ENCODE data around the gene SMG6.
"Not testable (repeated sequence)": the region's sequence is repeated elsewhere in the genome, so short reads cannot be mapped to it uniquely, and the experiment has no call there.

The SMG6 gene

GRCh38 chr17:2207815-2208515 is 95.6 kb downstream of the SMG6 start:
- Histone ChIP-seq H3K4me3 (replicated peaks; ENCODE audit: low read depth, low read length) (no peak overlapping the region), H3K36me3 (ENCODE audit: control insufficient read depth, insufficient read depth, low read length) (no peaks in the 10 kb centered on the region), H3K27me3 (replicated peaks; ENCODE audit: control insufficient read depth, insufficient read depth, low read length) (no peaks in the 10 kb centered on the region)
- no peak for DNase-seq (ENCODE audit: extremely low read depth, insufficient read length)
- TF ChIP-seq, protein P1, sequence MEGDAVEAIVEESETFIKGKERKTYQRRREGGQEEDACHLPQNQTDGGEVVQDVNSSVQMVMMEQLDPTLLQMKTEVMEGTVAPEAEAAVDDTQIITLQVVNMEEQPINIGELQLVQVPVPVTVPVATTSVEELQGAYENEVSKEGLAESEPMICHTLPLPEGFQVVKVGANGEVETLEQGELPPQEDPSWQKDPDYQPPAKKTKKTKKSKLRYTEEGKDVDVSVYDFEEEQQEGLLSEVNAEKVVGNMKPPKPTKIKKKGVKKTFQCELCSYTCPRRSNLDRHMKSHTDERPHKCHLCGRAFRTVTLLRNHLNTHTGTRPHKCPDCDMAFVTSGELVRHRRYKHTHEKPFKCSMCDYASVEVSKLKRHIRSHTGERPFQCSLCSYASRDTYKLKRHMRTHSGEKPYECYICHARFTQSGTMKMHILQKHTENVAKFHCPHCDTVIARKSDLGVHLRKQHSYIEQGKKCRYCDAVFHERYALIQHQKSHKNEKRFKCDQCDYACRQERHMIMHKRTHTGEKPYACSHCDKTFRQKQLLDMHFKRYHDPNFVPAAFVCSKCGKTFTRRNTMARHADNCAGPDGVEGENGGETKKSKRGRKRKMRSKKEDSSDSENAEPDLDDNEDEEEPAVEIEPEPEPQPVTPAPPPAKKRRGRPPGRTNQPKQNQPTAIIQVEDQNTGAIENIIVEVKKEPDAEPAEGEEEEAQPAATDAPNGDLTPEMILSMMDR (IDR thresholded peaks at IDR 0.05; ENCODE audit: insufficient read depth, low read length, poor library complexity, severe bottlenecking), result no peak

GRCh38 chr17:2204393-2204792 is 99.2 kb downstream of the SMG6 start:
- H3K27me3 ChIP-seq (replicated peaks; ENCODE audit: control insufficient read depth, insufficient read depth, low read length), result no peaks in the 10 kb centered on the region
- TF ChIP-seq, protein P1 (IDR thresholded peaks at IDR 0.05; ENCODE audit: insufficient read depth, low read length, poor library complexity, severe bottlenecking), result no peak
- H3K36me3 ChIP-seq (ENCODE audit: control insufficient read depth, insufficient read depth, low read length), result no peaks in the 10 kb centered on the region
- H3K4me3 ChIP-seq (replicated peaks; ENCODE audit: low read depth, low read length), result no peak overlapping the region
- no peak for DNase-seq (ENCODE audit: extremely low read depth, insufficient read length)

- Histone ChIP-seq H3K36me3 (ENCODE audit: control insufficient read depth, insufficient read depth, low read length) (no peaks in the 10 kb centered on the region), H3K4me3 (replicated peaks; ENCODE audit: low read depth, low read length) (no peak overlapping the region), H3K27me3 (replicated peaks; ENCODE audit: control insufficient read depth, insufficient read depth, low read length) (no peaks in the 10 kb centered on the region)
- no peak for DNase-seq (ENCODE audit: extremely low read depth, insufficient read length)
- TF ChIP-seq, protein P1 (IDR thresholded peaks at IDR 0.05; ENCODE audit: insufficient read depth, low read length, poor library complexity, severe bottlenecking), result no peak
Observed at GRCh38 chr17:2203818-2204217, 99.8 kb downstream of the SMG6 start.

- no peaks in the 10 kb centered on the region for H3K36me3 ChIP-seq (ENCODE audit: control insufficient read depth, insufficient read depth, low read length)
- no peaks in the 10 kb centered on the region for H3K27me3 ChIP-seq (replicated peaks; ENCODE audit: control insufficient read depth, insufficient read depth, low read length)
- TF ChIP-seq, protein P1 (IDR thresholded peaks at IDR 0.05; ENCODE audit: insufficient read depth, low read length, poor library complexity, severe bottlenecking), result no peak
- H3K4me3 ChIP-seq (replicated peaks; ENCODE audit: low read depth, low read length), result no peak overlapping the region
- DNase-seq (ENCODE audit: extremely low read depth, insufficient read length), result no peak
Observed at GRCh38 chr17:2202996-2203575, 100.5 kb downstream of the SMG6 start.

DNA sequence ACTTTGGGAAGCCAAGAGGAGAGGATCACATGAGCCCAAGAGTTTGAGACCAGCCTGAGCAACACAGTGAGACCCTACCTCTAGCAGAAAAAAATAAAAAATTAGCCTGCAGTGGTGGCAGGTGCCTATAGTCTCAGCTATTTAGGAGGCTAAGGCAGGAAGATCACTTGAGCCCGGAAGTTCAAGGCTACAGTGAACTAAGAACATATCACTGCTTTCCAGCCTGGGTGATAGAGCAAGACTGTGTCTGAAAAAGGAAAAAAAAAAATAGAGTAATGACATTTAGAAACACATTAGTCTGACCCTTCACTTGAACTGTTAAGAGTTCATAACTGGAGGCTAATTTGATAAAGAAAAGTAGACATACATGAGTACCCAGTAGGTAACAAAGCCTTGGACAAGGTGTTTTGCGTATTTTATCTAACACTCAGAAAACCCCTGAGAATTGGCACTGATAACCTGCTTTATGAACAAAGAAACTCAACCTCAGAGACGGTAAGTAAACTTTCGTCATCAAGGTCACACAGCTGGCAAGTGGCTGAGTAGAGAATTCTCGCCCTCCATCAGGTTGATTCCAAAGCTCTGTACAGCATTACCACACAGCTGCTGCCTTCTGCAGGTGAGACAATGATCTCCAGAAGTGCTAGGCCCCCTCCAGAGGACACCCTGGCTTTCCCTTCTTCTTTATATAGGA is 101.1 kb downstream of the SMG6 start:
- Histone ChIP-seq H3K36me3 (ENCODE audit: control insufficient read depth, insufficient read depth, low read length) (no peaks in the 10 kb centered on the region), H3K4me3 (replicated peaks; ENCODE audit: low read depth, low read length) (no peak overlapping the region), H3K27me3 (replicated peaks; ENCODE audit: control insufficient read depth, insufficient read depth, low read length) (no peaks in the 10 kb centered on the region)
- no peak for DNase-seq (ENCODE audit: extremely low read depth, insufficient read length)
- TF ChIP-seq, protein P1 (IDR thresholded peaks at IDR 0.05; ENCODE audit: insufficient read depth, low read length, poor library complexity, severe bottlenecking), result no peak

- H3K27me3 ChIP-seq (replicated peaks; ENCODE audit: control insufficient read depth, insufficient read depth, low read length); H3K4me3 ChIP-seq (replicated peaks; ENCODE audit: low read depth, low read length); H3K36me3 ChIP-seq (ENCODE audit: control insufficient read depth, insufficient read depth, low read length); DNase-seq (ENCODE audit: extremely low read depth, insufficient read length): not testable (repeated sequence)
Observed at GRCh38 chr17:2199386-2199785, 104.2 kb downstream of the SMG6 start.
